Measurements from ENCODE around the gene ARHGEF4. TPM values are rescaled to one million over a fixed set of nuclear protein-coding genes. Genes with fewer than 3 reads are reported as not detected.

Gene ARHGEF4
- total RNA-seq, 2 donors from 2014 or later: 0.77 to 1.5 TPM

GRCh38 chr2:131093696-131094462 lies 257.2 kb downstream of the ARHGEF4 start:
- no peaks in the 10 kb centered on the region for H3K9me3 ChIP-seq (ENCODE audit: control insufficient read depth, low read length, poor library complexity, severe bottlenecking)
- ATAC-seq: peak; percentile 80
- H3K4me1 Mint-ChIP-seq: peaks cover 4% of the 10 kb centered on the region
- no peaks in the 10 kb centered on the region for H3K27me3 Mint-ChIP-seq
- H3K4me3 Mint-ChIP-seq: peak overlapping the region; percentile 95
- H3K27ac Mint-ChIP-seq: peak overlapping the region; percentile 98
- H3K36me3 Mint-ChIP-seq (ENCODE audit: low read depth): peaks cover 2% of the 10 kb centered on the region
- peak in 1 of 3 donors; percentile 66 for DNase-seq

- Mint-ChIP-seq H3K27me3 (no peaks in the 10 kb centered on the region), H3K27ac (peak overlapping the region; percentile 98), H3K36me3 (ENCODE audit: low read depth) (peaks cover 2% of the 10 kb centered on the region), H3K4me1 (peaks cover 4% of the 10 kb centered on the region), H3K4me3 (peak overlapping the region; percentile 21)
- H3K9me3 ChIP-seq (ENCODE audit: control insufficient read depth, low read length, poor library complexity, severe bottlenecking): no peaks in the 10 kb centered on the region
- ATAC-seq: no peak
- no peak for DNase-seq
These were observed 258.0 kb downstream of the ARHGEF4 start for GRCh38 chr2:131094463-131095281.

Other genes with a start within 250 kb of the ARHGEF4 start
- gene CFC1, start 237.3 kb upstream of the ARHGEF4 start, total RNA-seq: not detected
- gene POTEJ, start 225.5 kb upstream of the ARHGEF4 start, total RNA-seq: not detected
- gene GPR148, start 107.8 kb upstream of the ARHGEF4 start, total RNA-seq: not detected
- not detected for gene AMER3, start 81.4 kb upstream of the ARHGEF4 start, total RNA-seq